Measurements from ENCODE around the gene CORO7.
"Not testable (repeated sequence)": the region's sequence is repeated elsewhere in the genome, so short reads cannot be mapped to it uniquely, and the experiment has no call there.

Gene CORO7

GRCh38 chr16:4336701-4337539, 79.5 kb downstream of the CORO7 start:
- DNase-seq (ENCODE audit: low read depth) = no peak

DNA sequence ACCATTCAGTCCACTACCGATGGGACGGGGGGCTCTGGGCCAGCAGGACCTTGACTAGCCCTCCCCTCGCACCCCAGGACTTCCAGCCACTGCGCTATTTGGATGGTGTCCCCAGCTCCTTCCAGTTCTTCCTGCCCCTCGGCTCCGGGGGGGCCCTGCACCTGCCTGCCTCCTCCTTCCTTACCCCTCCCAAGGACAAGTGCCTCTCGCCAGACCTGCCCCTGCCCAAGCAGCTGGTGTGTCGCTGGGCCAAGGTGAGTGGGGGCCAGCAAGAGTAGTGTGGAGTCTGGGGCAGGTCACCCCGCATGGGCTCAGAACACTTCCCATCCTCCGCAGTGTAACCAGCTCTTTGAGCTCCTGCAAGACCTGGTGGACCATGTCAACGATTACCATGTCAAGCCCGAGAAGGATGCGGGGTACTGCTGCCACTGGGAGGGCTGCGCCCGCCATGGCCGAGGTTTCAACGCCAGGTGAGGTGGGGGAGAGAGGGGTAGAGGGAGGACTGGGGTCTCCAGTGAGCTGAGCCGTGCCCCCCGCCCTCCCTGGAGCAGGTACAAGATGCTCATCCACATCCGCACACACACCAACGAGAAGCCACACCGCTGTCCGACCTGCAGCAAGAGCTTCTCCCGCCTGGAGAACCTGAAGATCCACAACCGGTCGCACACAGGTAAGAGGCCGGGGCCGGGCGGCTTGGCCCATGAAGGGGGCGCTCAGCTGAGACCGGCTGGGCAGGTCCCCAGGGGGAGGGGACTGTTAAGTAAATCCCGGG, 81.5 kb downstream of the CORO7 start:
- no peak for DNase-seq (ENCODE audit: low read depth)

DNA sequence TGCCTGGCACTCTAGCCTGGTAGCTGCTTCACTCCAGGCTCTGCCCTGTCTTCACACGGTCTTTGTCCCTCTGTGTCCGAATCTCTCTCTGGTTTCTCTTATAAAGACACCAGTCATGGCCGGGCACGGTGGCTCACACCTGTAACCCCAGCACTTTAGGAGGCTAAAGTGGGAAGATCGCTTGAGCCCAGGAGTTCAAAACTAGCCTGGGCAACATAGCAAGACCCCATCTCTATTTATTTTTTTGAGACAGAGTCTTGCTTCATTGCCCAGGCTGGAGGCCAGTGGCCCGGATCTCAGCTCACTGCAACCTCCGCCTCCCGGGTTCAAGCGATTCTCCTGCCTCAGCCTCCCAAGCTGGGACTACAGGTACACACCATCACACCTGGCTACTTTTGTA, 82.7 kb downstream of the CORO7 start:
- not testable (repeated sequence) for DNase-seq (ENCODE audit: low read depth)

GRCh38 chr16:4333308-4333638, 83.1 kb downstream of the CORO7 start:
- no peak for DNase-seq (ENCODE audit: low read depth)

GRCh38 chr16:4332623-4333307, 83.6 kb downstream of the CORO7 start:
- DNase-seq (ENCODE audit: low read depth) = no peak

- DNase-seq (ENCODE audit: low read depth) = no peak
These were observed 84.3 kb downstream of the CORO7 start for GRCh38 chr16:4332083-4332482.

DNA sequence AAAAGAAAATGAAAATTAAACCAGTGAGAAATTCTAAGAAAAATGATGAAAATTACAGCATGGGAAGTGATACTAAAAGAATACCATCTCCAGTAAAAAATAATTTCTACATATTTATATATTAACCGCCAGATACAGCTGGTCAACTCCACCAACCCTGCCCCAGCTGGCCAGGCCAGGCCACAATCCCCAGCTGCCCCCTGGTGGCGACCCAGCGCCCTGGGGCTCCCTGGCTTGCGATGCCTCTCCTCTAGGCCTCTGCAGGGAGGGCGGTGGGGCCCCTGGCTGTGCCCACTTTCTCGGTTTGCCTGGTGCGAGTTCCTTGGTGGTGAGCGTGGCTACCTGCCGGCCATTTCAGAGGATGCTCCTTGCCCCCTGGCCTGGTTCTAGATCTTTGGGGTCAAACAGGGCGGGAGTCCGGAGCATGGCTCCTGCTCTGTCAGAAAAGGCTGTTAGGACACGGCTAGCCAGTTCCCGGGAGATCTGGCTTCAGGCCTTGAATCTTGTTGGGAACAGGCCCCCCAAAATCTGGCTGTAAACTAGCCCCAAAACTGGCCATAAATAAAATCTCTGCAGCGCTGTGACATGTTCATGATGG, 86.0 kb downstream of the CORO7 start:
- DNase-seq (ENCODE audit: low read depth) = peak; percentile 72

- DNase-seq (ENCODE audit: low read depth) = no peak
These were observed 87.3 kb downstream of the CORO7 start for GRCh38 chr16:4328782-4329775.

- peak; percentile 46 for DNase-seq (ENCODE audit: low read depth)
These were observed 88.2 kb downstream of the CORO7 start for GRCh38 chr16:4328046-4328781.

DNA sequence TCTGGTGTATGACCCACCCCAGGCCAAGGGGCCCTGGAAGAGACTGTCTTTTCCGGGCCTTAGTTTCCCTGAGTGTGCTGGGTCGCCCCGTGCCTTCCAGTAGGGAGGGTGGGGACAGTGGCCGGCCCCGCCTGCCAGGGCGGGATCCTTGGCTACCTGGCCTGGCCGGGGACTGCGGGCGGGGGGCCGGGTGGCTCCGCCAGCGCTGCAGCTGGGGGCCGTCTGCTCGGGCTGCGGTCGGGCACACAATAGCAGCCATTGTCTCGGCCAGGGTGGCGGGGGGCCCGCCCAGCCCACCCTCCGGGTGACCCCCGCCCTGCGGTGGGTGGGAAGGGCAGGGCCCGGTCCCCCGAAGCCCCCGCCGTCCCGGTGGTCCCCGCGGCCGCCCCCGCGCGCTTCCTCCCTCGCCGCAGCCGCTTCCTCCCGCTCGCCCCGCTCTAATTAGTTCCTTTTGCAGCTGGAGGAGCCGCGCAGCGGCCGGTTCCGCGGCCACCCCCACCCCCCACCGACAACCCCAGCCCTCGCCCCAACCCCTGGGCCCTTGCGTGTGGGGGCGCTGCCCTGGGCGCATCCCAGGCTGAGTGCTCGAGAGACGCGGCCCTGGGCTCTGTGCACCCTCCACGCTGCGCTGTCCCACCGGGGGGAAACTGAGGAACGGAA, 88.9 kb downstream of the CORO7 start:
- DNase-seq (ENCODE audit: low read depth) = no peak

- DNase-seq (ENCODE audit: low read depth) = no peak
These were observed 91.1 kb downstream of the CORO7 start for GRCh38 chr16:4325253-4325758.

DNA sequence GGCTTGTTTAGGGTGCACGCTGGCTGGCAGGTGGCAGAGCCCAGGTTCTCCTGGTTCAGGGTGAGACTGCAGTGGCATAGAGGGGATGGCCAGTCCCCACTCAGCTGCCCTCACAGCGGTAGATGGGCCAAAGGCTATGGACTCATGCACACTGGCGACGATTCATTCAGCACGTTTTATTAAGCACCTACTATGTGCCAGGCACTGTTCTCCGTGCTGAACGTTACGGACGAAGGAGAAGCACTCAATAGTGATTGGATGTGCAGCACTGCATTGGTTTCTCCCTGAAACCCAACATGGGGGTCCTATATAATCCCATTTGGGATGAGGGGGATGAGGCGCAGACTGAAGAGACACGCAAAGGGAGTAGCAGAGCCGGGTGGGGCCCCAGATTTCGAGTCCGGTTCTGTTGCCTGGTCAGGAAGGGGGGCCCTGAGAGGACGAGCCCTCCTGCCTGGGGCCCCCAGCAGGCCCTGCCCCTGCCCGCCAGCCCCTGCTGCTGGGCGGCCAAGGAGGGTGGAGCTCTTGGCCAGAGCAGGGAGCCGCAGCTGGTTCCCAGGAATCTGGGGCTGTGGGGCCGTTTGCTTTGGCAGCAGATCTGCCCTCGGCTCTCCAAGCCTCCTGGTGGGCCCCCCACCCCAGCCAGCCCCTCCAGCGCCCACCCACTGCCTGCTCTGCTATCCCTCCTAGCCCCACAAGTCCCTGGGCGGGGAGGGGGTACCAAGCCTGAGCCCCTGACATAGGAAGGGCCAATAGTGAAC, 91.7 kb downstream of the CORO7 start:
- no peak for DNase-seq (ENCODE audit: low read depth)

DNA sequence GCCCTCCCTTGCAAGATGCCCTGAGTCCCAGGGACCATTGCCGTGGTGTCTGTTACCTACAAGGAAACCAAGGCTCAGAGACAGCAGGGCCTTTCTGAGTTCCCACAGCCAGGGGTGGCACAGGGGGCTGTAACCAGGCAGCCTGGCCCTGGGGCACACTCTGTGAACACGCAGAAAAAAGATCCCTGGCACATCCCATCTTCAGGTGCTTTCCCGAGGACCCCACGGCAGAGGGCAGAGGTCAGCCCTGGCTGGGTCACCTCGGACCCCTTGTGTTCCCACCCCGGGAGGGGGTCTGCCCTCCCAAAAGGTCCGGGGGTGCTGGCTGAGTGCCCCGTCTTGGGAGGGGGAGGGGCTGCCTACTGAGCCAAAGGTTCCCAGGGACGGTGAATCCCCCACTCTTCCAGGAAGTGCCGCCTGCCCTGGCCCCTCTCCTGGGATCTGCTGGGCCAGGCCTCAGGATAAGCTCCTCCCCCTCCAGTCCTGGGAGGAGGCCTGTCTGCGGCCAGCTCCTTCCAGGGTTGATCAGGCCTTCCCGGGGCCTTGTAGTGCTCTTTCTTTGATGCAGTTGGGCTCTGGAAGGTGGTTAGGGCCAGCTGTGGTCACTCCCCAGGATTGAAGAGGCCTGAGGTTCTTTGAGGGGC, 92.4 kb downstream of the CORO7 start:
- DNase-seq (ENCODE audit: low read depth) = no peak

DNA sequence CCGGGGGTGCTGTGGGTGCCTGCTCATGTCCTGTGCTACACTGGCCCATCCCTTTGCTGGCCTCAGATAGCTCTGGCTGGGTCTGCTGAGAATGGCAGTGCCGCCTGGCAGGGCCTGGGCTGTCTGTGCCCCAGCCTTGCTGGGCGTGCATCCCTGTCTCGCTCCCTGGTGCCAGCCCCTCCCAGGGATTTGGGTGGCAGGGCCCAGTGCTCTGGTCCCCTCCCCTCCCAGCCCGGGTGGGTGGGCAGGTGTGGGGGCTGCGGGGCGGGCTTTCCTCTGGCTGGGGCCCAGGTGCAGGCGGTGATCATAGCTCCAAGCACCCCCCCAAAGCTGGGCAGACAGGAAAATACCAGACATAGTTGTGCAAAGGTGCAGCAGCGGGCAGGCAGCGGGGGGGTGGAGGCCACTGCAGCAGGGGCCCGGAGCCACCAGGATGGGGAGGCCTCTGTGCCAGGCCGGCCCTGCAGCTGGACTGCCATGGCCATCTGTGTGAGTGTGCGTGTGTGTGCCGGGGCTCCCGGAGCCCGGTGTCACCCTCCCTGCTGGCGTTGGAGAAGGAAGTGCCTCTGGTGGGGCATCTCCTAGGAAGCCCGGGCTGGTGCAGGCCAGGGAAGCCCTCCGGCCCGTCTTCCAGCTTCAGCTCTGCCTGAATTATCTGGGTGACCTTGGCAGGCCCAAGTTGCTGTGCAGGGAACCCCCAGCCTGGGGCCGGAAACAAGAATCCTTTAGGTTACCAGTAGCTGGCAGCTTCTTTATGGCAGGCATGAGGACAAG, 93.1 kb downstream of the CORO7 start:
- no peak for DNase-seq (ENCODE audit: low read depth)

- DNase-seq (ENCODE audit: low read depth) = no peak
These were observed 94.0 kb downstream of the CORO7 start for GRCh38 chr16:4322121-4323052.

GRCh38 chr16:4321286-4322120, 94.9 kb downstream of the CORO7 start:
- no peak for DNase-seq (ENCODE audit: low read depth)

Data from activated T-cell treated with anti-CD3 and anti-CD28 coated beads for 1 hour (primary cell).